ENCODE results near the gene ZNHIT2.

Gene ZNHIT2

GRCh38 chr11:65131417-65131776, 13.9 kb upstream of the ZNHIT2 start:
- DNase-seq (ENCODE audit: extremely low spot score): no peak
- POLR2A ChIA-PET: interaction anchor here (2.3 kb wide), 1 partner anchor 9 kb away, joined by 16 read pairs; the partner anchor contains the start of genes FAU and MRPL49
- TF ChIP-seq L3MBTL2 (conservative IDR thresholded peaks at IDR 0.05) (no peak), NFRKB (IDR thresholded peaks at IDR 0.05) (no peak), ARNT (IDR thresholded peaks at IDR 0.05) (no peak), FOXA1 (IDR thresholded peaks at IDR 0.05) (no peak), SP1 (IDR thresholded peaks at IDR 0.05) (no peak), ELF4 (IDR thresholded peaks at IDR 0.05) (no peak), HDGF (IDR thresholded peaks at IDR 0.05; ENCODE audit: borderline replicate concordance) (no peak), FOXK2 (IDR thresholded peaks at IDR 0.05) (no peak), FOXM1 (IDR thresholded peaks at IDR 0.05; ENCODE audit: borderline replicate concordance) (no peak), BHLHE40 (IDR thresholded peaks at IDR 0.05; ENCODE audit: borderline replicate concordance) (no peak), ZNF384 (IDR thresholded peaks at IDR 0.05) (no peak), TARDBP (IDR thresholded peaks at IDR 0.05) (no peak), SUZ12 (IDR thresholded peaks at IDR 0.05) (no peak), LEF1 (IDR thresholded peaks at IDR 0.05; ENCODE audit: borderline replicate concordance) (no peak), CTBP1 (IDR thresholded peaks at IDR 0.05; ENCODE audit: borderline replicate concordance) (no peak)
- TF ChIP-seq, protein P1, sequence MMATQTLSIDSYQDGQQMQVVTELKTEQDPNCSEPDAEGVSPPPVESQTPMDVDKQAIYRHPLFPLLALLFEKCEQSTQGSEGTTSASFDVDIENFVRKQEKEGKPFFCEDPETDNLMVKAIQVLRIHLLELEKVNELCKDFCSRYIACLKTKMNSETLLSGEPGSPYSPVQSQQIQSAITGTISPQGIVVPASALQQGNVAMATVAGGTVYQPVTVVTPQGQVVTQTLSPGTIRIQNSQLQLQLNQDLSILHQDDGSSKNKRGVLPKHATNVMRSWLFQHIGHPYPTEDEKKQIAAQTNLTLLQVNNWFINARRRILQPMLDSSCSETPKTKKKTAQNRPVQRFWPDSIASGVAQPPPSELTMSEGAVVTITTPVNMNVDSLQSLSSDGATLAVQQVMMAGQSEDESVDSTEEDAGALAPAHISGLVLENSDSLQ (IDR thresholded peaks at IDR 0.05): no peak
- CTCF ChIA-PET: no interaction called here

DNA sequence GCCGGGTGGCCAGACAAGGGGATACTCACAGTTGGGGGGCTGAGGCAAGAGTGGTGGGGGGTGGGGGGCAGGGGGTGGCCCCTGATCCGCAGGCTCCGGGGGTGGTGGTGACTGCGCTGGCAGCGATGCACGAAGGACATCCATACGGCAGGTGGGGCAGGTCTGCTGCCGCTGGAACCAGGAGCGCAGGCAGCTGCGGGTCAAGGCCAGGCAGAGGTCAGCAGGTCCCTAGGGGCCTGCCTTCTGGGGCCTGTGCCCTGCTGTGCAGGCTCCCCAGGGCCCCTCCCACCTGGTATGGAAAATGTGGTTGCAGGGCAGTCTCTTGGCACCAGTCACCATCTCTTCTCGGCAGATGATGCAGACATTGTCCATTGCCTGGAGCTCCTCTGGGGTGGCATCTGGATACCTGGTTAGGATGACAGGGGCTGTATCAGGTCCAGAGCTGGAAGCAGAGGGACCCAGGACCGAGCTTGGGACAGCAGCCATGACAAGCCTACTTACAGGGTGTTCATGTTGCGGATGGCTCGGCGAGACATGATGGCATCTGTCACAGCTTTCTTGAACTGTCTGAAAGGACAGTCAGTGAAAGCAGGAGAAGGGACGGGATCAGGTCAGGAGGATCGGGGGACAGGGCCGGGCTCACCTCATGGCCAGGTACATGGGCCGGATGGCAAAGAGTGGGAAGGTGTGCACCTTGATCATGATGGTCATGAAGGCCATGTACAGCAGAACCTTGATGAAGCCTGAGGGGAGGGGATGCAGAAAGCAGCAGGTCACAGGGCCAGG, 13.3 kb upstream of the ZNHIT2 start:
- TF ChIP-seq HDGF (IDR thresholded peaks at IDR 0.05; ENCODE audit: borderline replicate concordance): no peak
- no peak for TF ChIP-seq SP1 (IDR thresholded peaks at IDR 0.05)
- TF ChIP-seq CTBP1 (IDR thresholded peaks at IDR 0.05; ENCODE audit: borderline replicate concordance): no peak
- TF ChIP-seq FOXK2 (IDR thresholded peaks at IDR 0.05): no peak
- no peak for TF ChIP-seq FOXA1 (IDR thresholded peaks at IDR 0.05)
- no peak for TF ChIP-seq L3MBTL2 (conservative IDR thresholded peaks at IDR 0.05)
- TF ChIP-seq ZNF384 (IDR thresholded peaks at IDR 0.05): no peak
- TF ChIP-seq, protein P1 (IDR thresholded peaks at IDR 0.05): no peak
- TF ChIP-seq NFRKB (IDR thresholded peaks at IDR 0.05): no peak
- no peak for TF ChIP-seq TARDBP (IDR thresholded peaks at IDR 0.05)
- no peak for TF ChIP-seq SUZ12 (IDR thresholded peaks at IDR 0.05)
- TF ChIP-seq ELF4 (IDR thresholded peaks at IDR 0.05): no peak
- TF ChIP-seq BHLHE40 (IDR thresholded peaks at IDR 0.05; ENCODE audit: borderline replicate concordance): no peak
- no peak for TF ChIP-seq LEF1 (IDR thresholded peaks at IDR 0.05; ENCODE audit: borderline replicate concordance)
- no peak for TF ChIP-seq FOXM1 (IDR thresholded peaks at IDR 0.05; ENCODE audit: borderline replicate concordance)
- no peak for DNase-seq (ENCODE audit: extremely low spot score)
- ChIA-PET POLR2A (interaction anchor here (2.3 kb wide), 1 partner anchor 9 kb away, joined by 16 read pairs; the partner anchor contains the start of genes FAU and MRPL49), CTCF (no interaction called here)

DNA sequence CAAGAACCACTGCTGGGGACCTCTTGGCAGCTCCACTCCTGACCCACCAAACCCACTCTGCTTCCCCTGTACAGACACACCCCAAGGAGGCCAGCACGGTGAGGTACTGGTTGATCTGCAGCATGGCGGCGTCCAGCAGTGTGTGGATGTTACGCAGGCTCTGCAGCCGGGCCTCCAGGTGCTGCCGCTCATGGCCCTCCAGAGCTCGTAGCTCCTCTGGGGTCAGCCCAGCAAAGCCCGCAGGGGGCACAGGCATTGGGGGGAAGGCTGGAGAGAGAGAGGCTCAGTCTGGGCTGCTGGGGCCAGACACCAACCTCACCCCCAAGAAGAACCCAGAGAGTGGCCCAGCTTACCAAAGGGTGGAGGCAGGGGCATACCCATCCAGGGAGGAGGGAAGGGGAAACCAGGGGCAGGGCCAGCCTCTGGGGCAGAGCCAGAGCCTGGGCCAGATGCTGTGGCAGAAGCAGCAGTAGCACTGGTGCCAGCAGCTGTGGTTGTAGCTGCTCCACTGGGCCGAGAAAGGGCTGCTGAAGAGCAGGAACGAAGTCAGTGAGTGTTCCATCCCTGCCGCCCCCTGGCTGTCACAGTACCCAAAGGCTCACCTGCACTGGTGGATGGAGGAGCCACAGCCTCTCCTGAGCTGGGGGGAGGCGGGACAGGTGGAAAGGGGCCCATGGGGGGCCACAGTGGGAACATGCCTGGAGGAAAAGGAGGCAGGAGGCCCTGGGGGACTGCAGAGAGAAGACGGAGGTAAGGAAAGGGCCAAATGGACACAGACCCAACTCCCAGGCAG, 12.3 kb upstream of the ZNHIT2 start:
- TF ChIP-seq FOXK2 (IDR thresholded peaks at IDR 0.05) (no peak), TARDBP (IDR thresholded peaks at IDR 0.05) (no peak), NFRKB (IDR thresholded peaks at IDR 0.05) (no peak), FOXM1 (IDR thresholded peaks at IDR 0.05; ENCODE audit: borderline replicate concordance) (no peak), BHLHE40 (IDR thresholded peaks at IDR 0.05; ENCODE audit: borderline replicate concordance) (no peak), SP1 (IDR thresholded peaks at IDR 0.05) (no peak), L3MBTL2 (conservative IDR thresholded peaks at IDR 0.05) (no peak), SUZ12 (IDR thresholded peaks at IDR 0.05) (no peak), ARNT (IDR thresholded peaks at IDR 0.05) (no peak), LEF1 (IDR thresholded peaks at IDR 0.05; ENCODE audit: borderline replicate concordance) (no peak), CTBP1 (IDR thresholded peaks at IDR 0.05; ENCODE audit: borderline replicate concordance) (no peak), ELF4 (IDR thresholded peaks at IDR 0.05) (no peak), FOXA1 (IDR thresholded peaks at IDR 0.05) (no peak), HDGF (IDR thresholded peaks at IDR 0.05; ENCODE audit: borderline replicate concordance) (no peak), ZNF384 (IDR thresholded peaks at IDR 0.05) (no peak)
- TF ChIP-seq, protein P1 (IDR thresholded peaks at IDR 0.05): no peak
- ChIA-PET CTCF (interaction anchor here (0.6 kb wide), 1 partner anchor 79 kb away, joined by 7 read pairs; no protein-coding TSS in a partner anchor), POLR2A (interaction anchor here (0.7 to 2.3 kb wide), 4 partner anchors 8 to 132 kb away, joined by 3 to 16 read pairs (median 6); partner anchors contain the start of genes FAU, MRPL49, POLA2 and TM7SF2)
- DNase-seq (ENCODE audit: extremely low spot score): no peak

DNA sequence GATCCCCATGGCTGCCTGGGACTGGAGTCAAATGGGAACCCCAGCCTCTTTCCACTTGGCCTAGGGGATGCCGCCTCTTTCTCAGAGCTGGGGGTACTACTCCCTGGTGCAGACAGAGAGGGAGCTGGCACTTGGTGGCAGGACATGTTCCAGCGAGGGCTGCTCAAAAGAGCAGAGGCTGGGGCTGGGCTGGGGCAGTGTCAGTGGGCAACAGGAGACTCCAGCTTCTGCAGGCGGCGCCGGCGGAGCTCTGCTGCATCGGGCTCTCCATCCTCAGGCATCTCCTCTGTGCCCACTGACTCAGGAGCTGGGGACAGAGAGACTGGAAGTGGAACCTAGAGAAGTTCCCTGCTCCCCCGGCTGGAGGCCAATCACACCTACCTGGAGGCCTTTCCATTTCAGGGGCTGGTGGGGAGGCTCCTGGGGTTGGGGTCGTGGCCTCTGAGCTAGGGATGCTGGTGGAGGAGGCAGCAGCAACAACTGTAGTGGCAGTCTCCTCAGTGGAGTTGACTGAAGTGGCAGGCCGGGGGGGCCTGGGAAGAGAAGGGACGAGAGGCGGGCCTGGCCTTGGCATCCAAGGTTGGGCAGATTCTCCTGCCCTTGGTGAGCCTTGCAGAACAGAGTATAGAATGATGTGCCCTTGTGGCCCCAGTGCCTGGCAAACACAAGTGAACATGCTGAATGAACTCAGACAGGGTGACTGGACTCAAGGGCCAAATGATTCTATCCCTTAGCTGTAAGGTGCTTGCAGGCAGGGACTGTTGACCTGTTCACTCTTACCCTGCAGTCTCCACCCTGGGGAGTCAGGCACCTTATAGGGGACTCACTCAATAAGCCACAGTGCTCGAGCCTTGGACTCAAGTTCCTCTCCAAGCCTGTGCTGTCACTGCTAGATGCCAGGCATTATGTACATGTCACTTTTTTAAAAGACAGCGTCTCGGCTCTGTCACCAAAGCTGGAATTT, 11.0 kb upstream of the ZNHIT2 start:
- POLR2A ChIA-PET: interaction anchor here (0.7 to 1.5 kb wide), 6 partner anchors 9 to 134 kb away, joined by 3 to 7 read pairs (median 4); partner anchors contain the start of genes CAPN1, POLA2, TM7SF2 and ZNHIT2
- TF ChIP-seq, protein P1 (IDR thresholded peaks at IDR 0.05): no peak
- TF ChIP-seq ELF4 (IDR thresholded peaks at IDR 0.05): no peak
- CTCF ChIA-PET: interaction anchor here (0.6 kb wide), 1 partner anchor 79 kb away, joined by 3 read pairs; no protein-coding TSS in a partner anchor
- DNase-seq (ENCODE audit: extremely low spot score): no peak

All from HEK293T (cell line).